CD8-positive, alpha-beta memory T cell (primary cell): ENCODE results near the gene SH3PXD2B. TPM values are rescaled to one million over a fixed set of nuclear protein-coding genes. Genes with fewer than 3 reads are reported as not detected.

ENCODE experiments used
- CTCF ChIA-PET: fragments of 350-600 bp; sonication (Branson Sonifier 250); formaldehyde crosslinking; loops from one replicate; lab custom pipeline; 2021; ENCODE audit warnings: antibody characterized with exemption; lab: Charles Lee
- POLR2A ChIA-PET: fragments of 350-600 bp; sonication (Branson Sonifier 250); formaldehyde crosslinking; loops from one replicate; lab custom pipeline; 2021; ENCODE audit warnings: antibody characterized with exemption; lab: Charles Lee
- DNase-seq, 5 donors: peaks; one replicate each; pipeline versions ENCODE4 v3.0.0 to v3.0.0-alpha.2; 2020 to 2022; ENCODE audit warnings: mixed read lengths in 1 of 5
- H3K27ac ChIP-seq: one replicate; pipeline ENCODE4 v1.7.0; 2013; ENCODE audit warnings: low read depth, mild to moderate bottlenecking, low read length, moderate library complexity
- H3K27me3 ChIP-seq: 2 replicates; pipeline ENCODE4 v1.7.0; 2013; ENCODE audit warnings: low read length, mild to moderate bottlenecking; ENCODE audit not compliant: insufficient read depth, poor library complexity, severe bottlenecking
- H3K36me3 ChIP-seq: 2 replicates; pipeline ENCODE4 v1.7.0; 2013; ENCODE audit warnings: mild to moderate bottlenecking, low read length, moderate library complexity; ENCODE audit not compliant: insufficient read depth
- H3K4me1 ChIP-seq: 2 replicates; pipeline ENCODE4 v1.7.0; 2013; ENCODE audit warnings: mild to moderate bottlenecking, low read length, moderate library complexity; ENCODE audit not compliant: insufficient read depth
- H3K4me3 ChIP-seq: 2 replicates; pipeline ENCODE4 v1.7.0; 2013; ENCODE audit warnings: mild to moderate bottlenecking, low read length
- H3K9me3 ChIP-seq: 2 replicates; pipeline ENCODE4 v1.7.0; 2013; ENCODE audit warnings: mild to moderate bottlenecking, low read length
- H3K27ac Mint-ChIP-seq, 8 donors: one replicate each; pipeline ENCODE4 v1.8.0; 2020 to 2021; ENCODE audit warnings: mixed read lengths in 8 of 8, mild to moderate bottlenecking in 6 of 8, inconsistent platforms in 3 of 8, moderate library complexity in 3 of 8
- H3K27me3 Mint-ChIP-seq, 2 donors: one replicate each; pipeline ENCODE4 v1.8.0; 2020 to 2021; ENCODE audit warnings: mixed read lengths in 2 of 2, mild to moderate bottlenecking in 1 of 2, moderate library complexity in 1 of 2
- H3K36me3 Mint-ChIP-seq, 3 donors: one replicate each; pipeline ENCODE4 v1.8.0; 2020 to 2021; ENCODE audit warnings: mixed read lengths in 3 of 3, inconsistent platforms in 1 of 3, mild to moderate bottlenecking in 1 of 3
- H3K4me1 Mint-ChIP-seq, 3 donors: one replicate each; pipeline ENCODE4 v1.8.0; 2020 to 2021; ENCODE audit warnings: mixed read lengths in 3 of 3, inconsistent platforms in 1 of 3, mild to moderate bottlenecking in 1 of 3
- H3K4me3 Mint-ChIP-seq, 7 donors: one replicate each; pipeline ENCODE4 v1.8.0; 2020 to 2021; ENCODE audit warnings: mixed read lengths in 7 of 7, mild to moderate bottlenecking in 6 of 7, moderate library complexity in 4 of 7, inconsistent platforms in 2 of 7
- H3K9me3 Mint-ChIP-seq, 5 donors: one replicate each; pipeline ENCODE4 v1.8.0; 2020 to 2022; ENCODE audit warnings: mixed read lengths in 5 of 5, mild to moderate bottlenecking in 3 of 5, moderate library complexity in 2 of 5, inconsistent platforms in 1 of 5
- polyA plus RNA-seq: library from polyadenylated mRNA; unstranded; fragments of 300-500 nt; fragmentation: Illumina TruSeq; gene quantifications from one replicate; pipeline ENCODE4 v1.2.3, GENCODE V29; 2021
- total RNA-seq, 2 experiments: library from RNA; stranded (reverse); gene quantifications; one replicate each; pipeline ENCODE4 v1.2.3, GENCODE V29; 2021

The SH3PXD2B gene
- total RNA-seq (under 1 TPM; 0.09 to 0.15 TPM), polyA plus RNA-seq (not detected)

DNA sequence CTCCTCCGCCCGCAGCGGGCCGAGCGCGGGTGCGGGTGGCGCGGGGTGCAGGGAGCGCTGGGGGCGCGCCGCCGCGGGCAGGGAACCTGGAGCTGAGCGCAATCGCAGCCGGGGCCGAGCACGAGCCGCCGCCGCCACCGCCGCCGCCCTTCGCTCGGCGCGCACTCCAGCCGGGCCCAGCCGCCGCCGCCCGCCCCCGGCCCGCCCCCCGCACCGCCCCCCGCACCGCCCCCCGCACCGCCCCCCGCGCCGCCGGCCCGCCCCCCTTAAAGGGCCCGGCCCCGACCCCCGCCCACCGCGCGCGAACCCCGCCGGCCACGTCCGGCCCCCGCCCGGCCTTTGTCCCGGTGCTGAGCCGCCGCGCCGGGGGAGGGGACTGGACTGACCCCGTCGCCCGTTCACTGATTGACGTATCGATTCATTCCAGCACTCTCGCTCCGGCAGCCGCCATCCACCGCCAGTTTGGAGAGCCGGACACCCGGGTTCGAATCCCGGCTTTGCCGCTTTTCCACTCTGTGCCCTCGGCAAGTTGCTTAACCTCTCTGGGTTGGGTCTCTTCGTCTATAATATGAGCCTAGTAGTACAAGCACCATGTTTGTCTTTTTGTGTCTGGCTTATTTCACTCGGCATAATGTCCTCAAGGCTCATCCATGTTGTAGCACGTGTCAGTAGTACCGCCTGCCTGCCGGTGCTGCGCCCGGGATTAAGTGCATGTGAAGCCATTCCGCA is at the start of gene SH3PXD2B:
TSS of gene SH3PXD2B (minus strand) at position 168 of the 729 bp plus-strand sequence. CDS start 173 bp downstream, outside the sequence.
- H3K27ac Mint-ChIP-seq: peak within 1 kb of the TSS in 5 of 8 donors; percentile 11 to 89 (median 11)
- no peaks in the 10 kb centered on the region for H3K36me3 Mint-ChIP-seq
- CTCF ChIA-PET: no interaction called here
- H3K4me1 Mint-ChIP-seq: peaks cover 12 to 14% (median 13%) of the 10 kb centered on the region in 3 donors
- Histone ChIP-seq H3K27me3 (peaks cover 23% of the 10 kb centered on the region), H3K36me3 (no peaks in the 10 kb centered on the region), H3K9me3 (no peaks in the 10 kb centered on the region), H3K4me1 (peaks cover 4% of the 10 kb centered on the region), H3K4me3 (peak within 1 kb of the TSS; percentile 22), H3K27ac (no peak within 1 kb of the TSS)
- H3K9me3 Mint-ChIP-seq: peaks cover 0 to 3% (median 0%) of the 10 kb centered on the region in 5 donors
- peak in 4 of 5 donors; percentile 28 to 47 (median 38) for DNase-seq
- H3K27me3 Mint-ChIP-seq: peaks cover 30 to 69% of the 10 kb centered on the region in 2 donors
- peak within 1 kb of the TSS; percentile 68 to 93 (median 84) for H3K4me3 Mint-ChIP-seq
- POLR2A ChIA-PET: interaction anchor here (0.6 kb wide), 1 partner anchor 230 kb away, joined by 3 read pairs; no protein-coding TSS in a partner anchor

DNA sequence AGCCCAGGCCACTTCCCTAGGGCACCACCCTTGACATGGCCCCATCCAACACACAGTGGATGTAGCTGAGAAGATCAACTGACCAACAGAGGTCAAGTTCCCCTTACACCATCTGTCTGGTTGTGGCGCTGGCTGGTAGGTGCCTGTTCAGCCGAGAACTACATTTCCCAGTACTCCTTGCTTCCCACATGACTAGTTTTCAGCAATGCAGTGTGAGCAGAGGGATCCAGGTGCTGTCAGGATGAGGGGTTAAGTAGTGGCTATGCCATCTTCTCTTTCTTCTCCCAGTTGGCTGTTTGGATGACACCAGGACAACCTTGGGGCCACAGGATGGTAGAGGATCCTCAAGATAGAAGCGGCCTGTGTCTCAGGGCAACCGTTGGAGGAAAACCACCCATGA is 48.6 kb upstream of the SH3PXD2B start:
- H3K27ac Mint-ChIP-seq: no peak overlapping the region
- DNase-seq: no peak
- CTCF ChIA-PET: no interaction called here

DNA sequence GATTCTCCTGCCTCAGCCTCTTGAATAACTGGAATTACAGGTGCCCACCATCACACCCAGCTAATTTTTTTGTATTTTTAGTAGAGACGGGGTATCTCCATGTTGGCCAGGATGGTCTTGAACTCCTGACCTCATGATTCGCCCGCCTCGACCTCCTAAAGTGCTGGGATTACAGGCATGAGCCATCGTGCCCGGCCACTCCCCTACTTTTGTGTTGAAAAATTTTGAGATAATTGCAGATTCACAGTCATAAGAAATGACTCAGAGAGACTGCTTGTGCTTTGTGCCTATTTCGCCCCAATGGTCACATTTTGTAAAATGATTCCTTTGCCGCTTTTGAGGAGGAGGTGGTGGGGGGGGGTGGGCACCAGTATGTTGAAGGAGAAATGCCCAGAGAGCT is 48.1 kb upstream of the SH3PXD2B start:
- no peaks in the 10 kb centered on the region for H3K9me3 ChIP-seq
- ChIA-PET POLR2A (no interaction called here), CTCF (no interaction called here)
- Mint-ChIP-seq H3K36me3 (no peaks in the 10 kb centered on the region), H3K4me3 (no peak overlapping the region), H3K27me3 (peaks cover 9 to 15% of the 10 kb centered on the region in 2 donors), H3K4me1 (no peaks in the 10 kb centered on the region), H3K9me3 (no peaks in the 10 kb centered on the region), H3K27ac (no peak overlapping the region)
- no peak overlapping the region for H3K4me3 ChIP-seq
- no peaks in the 10 kb centered on the region for H3K4me1 ChIP-seq
- no peaks in the 10 kb centered on the region for H3K27me3 ChIP-seq
- no peak for DNase-seq
- no peak overlapping the region for H3K27ac ChIP-seq
- H3K36me3 ChIP-seq: no peaks in the 10 kb centered on the region

More for the DNA sequence above, 48.6 kb upstream of the SH3PXD2B start:
- Mint-ChIP-seq H3K4me3 (no peak overlapping the region), H3K36me3 (no peaks in the 10 kb centered on the region), H3K4me1 (no peaks in the 10 kb centered on the region), H3K9me3 (no peaks in the 10 kb centered on the region), H3K27me3 (peaks cover 9 to 18% of the 10 kb centered on the region in 2 donors)
- H3K4me1 ChIP-seq: no peaks in the 10 kb centered on the region
- no peak overlapping the region for H3K4me3 ChIP-seq
- H3K36me3 ChIP-seq: no peaks in the 10 kb centered on the region
- no peaks in the 10 kb centered on the region for H3K9me3 ChIP-seq
- POLR2A ChIA-PET: no interaction called here
- H3K27ac ChIP-seq: no peak overlapping the region
- no peaks in the 10 kb centered on the region for H3K27me3 ChIP-seq

DNA sequence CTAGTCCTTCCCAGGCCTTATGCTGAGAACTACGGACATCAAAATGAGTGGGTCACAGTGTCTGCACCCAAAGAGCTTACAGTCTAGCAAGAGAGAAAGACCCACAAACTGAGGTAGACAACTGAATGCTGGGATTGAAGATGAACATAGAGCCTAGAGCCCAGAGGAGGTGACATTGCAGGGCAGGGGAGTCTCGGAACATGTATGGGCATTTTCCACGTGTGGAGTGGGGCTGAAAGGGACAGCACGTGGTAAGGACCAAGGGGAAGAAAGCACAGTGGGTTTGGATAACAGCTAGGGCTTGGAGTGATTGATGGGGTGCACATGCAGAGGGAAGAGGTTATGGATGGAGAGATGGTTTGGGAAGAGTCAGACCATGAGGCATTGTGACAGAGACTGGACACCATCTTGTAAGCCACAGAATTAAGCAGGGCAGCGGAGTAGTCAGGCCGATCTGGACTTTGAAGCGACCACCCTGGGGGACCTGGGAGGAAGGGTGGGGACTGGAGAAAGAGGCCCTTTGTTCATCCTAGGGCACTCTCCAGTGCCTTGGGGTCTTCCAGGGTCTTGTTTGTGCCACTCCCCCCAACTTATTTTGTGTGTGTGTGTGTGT is 47.5 kb upstream of the SH3PXD2B start:
- H3K9me3 ChIP-seq: no peaks in the 10 kb centered on the region
- Mint-ChIP-seq H3K27me3 (peaks cover 7 to 10% of the 10 kb centered on the region in 2 donors), H3K4me1 (no peaks in the 10 kb centered on the region), H3K36me3 (no peaks in the 10 kb centered on the region), H3K9me3 (peaks cover 0 to 2% (median 0%) of the 10 kb centered on the region in 5 donors), H3K27ac (no peak overlapping the region), H3K4me3 (no peak overlapping the region)
- CTCF ChIA-PET: no interaction called here
- H3K27ac ChIP-seq: no peak overlapping the region
- POLR2A ChIA-PET: no interaction called here
- H3K4me3 ChIP-seq: no peak overlapping the region
- no peaks in the 10 kb centered on the region for H3K36me3 ChIP-seq
- no peak for DNase-seq
- H3K27me3 ChIP-seq: no peaks in the 10 kb centered on the region
- H3K4me1 ChIP-seq: no peaks in the 10 kb centered on the region

DNA sequence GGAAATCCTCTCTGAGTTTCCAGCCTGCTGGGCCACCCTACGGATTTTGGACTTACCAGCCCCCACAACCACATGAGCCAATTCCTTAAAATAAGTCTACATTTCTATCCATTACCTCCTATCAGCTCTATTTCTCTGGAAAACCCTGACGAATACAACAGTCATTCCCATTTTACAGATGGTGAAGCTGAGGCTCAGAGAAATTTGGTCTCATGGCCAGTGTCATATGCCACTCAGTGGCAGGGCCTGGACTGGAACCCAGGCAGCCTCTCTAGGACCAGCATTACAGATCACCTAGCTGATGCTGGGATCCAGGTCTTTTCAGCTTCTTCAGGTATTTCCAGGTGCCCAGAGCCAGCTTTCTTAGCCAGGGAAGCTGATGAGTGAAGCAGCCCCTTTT is 45.0 kb upstream of the SH3PXD2B start:
- Mint-ChIP-seq H3K4me3 (no peak overlapping the region), H3K9me3 (peaks cover 0 to 4% (median 0%) of the 10 kb centered on the region in 5 donors), H3K27ac (no peak overlapping the region), H3K4me1 (no peaks in the 10 kb centered on the region), H3K36me3 (no peaks in the 10 kb centered on the region), H3K27me3 (peaks cover 9 to 15% of the 10 kb centered on the region in 2 donors)
- no peak overlapping the region for H3K4me3 ChIP-seq
- POLR2A ChIA-PET: no interaction called here
- DNase-seq: no peak
- H3K36me3 ChIP-seq: no peaks in the 10 kb centered on the region
- H3K27me3 ChIP-seq: no peaks in the 10 kb centered on the region
- no peak overlapping the region for H3K27ac ChIP-seq
- H3K4me1 ChIP-seq: no peaks in the 10 kb centered on the region
- CTCF ChIA-PET: no interaction called here
- H3K9me3 ChIP-seq: no peaks in the 10 kb centered on the region

DNA sequence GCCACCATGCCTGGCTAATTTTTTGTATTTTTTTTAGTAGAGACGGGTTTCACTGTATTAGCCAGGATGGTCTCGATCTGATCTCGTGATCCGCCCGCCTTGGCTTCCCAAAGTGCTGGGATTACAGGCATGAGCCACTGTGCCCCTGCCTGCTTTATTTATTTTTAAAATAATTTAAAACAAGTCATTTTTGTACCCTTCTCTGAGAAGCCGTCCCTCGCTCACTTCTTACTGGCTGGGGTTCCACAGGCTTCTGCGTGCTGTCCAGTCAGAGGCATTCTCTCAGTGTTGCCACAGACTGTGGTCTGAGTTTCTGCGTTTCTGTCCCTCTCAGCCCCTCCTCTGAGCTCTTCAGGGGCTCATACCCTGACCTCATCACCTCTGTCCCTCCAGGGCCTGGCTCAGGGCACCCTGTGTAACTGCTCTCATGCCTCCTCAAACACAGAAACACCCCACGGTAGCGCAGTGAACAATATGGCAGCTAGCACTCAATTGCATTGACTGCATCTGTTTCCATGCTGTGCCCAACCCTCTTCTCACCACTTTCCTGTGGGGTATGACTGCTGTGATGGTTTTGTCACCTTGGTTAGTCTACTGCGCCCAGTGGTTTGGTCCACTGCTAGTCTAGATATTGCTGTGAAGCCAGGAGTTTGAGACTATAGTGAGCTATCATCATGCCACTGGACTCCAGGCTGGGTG is 44.3 kb upstream of the SH3PXD2B start:
- no peaks in the 10 kb centered on the region for H3K9me3 ChIP-seq
- Mint-ChIP-seq H3K27me3 (peaks cover 9 to 19% of the 10 kb centered on the region in 2 donors), H3K9me3 (peaks cover 0 to 4% (median 0%) of the 10 kb centered on the region in 5 donors), H3K27ac (no peak overlapping the region), H3K4me3 (no peak overlapping the region), H3K36me3 (no peaks in the 10 kb centered on the region), H3K4me1 (no peaks in the 10 kb centered on the region)
- H3K4me1 ChIP-seq: no peaks in the 10 kb centered on the region
- H3K36me3 ChIP-seq: no peaks in the 10 kb centered on the region
- H3K4me3 ChIP-seq: no peak overlapping the region
- POLR2A ChIA-PET: no interaction called here
- no peak overlapping the region for H3K27ac ChIP-seq
- CTCF ChIA-PET: no interaction called here
- no peaks in the 10 kb centered on the region for H3K27me3 ChIP-seq
- DNase-seq: no peak

DNA sequence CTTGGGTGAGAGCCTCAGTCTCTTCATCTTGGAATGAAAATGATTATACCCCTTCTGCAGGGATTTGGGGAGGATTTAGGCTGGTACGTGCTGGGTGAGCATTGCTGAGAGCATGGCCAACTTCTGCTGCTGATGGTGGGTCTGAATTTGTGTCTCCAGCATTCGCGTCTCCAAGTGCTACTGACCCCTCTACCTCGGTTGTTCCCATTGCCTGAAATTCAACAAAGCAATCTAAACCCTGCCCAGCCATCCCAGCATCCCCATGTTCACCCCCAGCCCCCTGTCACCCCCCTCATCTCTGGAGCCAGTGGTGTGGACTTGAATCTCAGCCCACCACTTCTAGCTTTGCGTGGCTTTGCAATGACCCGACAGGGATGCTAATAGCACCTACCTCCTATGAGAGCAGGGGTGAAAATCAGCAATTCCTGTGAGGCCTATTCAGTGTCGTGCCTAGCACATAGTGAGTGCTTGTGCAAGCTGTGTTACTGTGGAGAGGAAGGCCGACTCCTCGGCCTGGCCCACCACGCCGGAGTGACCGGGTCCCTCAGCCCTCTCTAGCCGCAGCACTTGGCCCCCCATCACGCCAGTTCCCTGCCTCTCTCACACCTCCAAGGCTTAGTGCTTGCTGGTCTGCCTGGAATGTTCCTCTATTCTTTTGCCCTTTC is 43.4 kb upstream of the SH3PXD2B start:
- no peak overlapping the region for H3K4me3 Mint-ChIP-seq
- peaks cover 0 to 4% (median 0%) of the 10 kb centered on the region in 5 donors for H3K9me3 Mint-ChIP-seq
- POLR2A ChIA-PET: no interaction called here
- H3K36me3 Mint-ChIP-seq: no peaks in the 10 kb centered on the region
- no peak for DNase-seq
- Histone ChIP-seq H3K9me3 (no peaks in the 10 kb centered on the region), H3K4me3 (no peak overlapping the region), H3K4me1 (no peaks in the 10 kb centered on the region), H3K27me3 (no peaks in the 10 kb centered on the region), H3K36me3 (no peaks in the 10 kb centered on the region), H3K27ac (no peak overlapping the region)
- H3K27me3 Mint-ChIP-seq: peaks cover 9 to 20% of the 10 kb centered on the region in 2 donors
- no peaks in the 10 kb centered on the region for H3K4me1 Mint-ChIP-seq
- no peak overlapping the region for H3K27ac Mint-ChIP-seq
- CTCF ChIA-PET: no interaction called here
